ENCODE data around the gene SWAP70.

The SWAP70 gene

DNA sequence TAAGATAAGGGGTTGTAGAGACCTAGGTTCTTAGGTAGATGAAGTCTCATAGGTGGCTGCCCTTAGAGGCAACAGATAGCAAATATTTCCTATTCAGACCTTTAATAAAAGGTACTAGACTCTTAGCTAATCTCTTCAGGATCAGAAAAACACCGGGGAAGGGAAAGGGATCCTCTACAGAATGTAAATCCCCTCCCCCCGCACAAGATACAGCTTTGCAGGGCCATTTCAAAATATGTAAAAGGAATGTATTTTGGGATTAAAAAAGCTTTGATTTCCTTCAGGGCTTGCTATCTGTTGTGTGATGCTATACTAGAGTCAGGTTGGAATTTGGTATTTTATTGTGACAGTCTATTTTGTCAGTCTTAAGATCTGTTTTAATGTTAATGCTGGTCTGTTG is 113.2 kb downstream of the SWAP70 start:
- 88% methylated on average over 2 of the region's 2 CpGs for WGBS
- Histone ChIP-seq H3K27ac (ENCODE audit: low read depth, low read length) (no peak overlapping the region), H3K4me3 (ENCODE audit: low read length) (no peak overlapping the region), H3K27me3 (ENCODE audit: insufficient read depth, low read length) (no peaks in the 10 kb centered on the region), H3K9me3 (ENCODE audit: insufficient read depth, low read depth, low read length) (no peaks in the 10 kb centered on the region), H3K4me1 (ENCODE audit: insufficient read depth, low read length) (peaks cover 32% of the 10 kb centered on the region), H3K9ac (ENCODE audit: low read depth, low read length) (no peak overlapping the region), H3K36me3 (ENCODE audit: insufficient read depth, low read length) (peaks cover 35% of the 10 kb centered on the region)

DNA sequence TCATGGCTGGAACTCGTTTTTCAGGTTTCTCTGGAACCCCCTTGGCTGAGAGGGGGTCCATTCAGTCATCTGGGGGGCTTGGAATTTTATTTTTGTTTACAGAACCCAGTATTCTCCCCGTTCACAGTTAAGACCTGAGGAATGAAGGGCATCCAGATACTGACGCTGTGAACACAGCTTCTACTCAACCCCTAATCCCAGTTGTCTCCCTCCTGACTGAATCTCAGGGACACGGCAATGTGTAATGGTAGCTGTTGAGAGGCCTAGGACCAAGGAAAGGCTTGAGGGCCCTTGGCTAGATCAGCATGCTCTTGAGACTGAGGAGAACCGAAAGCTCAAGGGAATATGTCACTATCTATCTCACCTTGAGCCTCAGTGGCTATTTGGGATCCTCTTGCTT is 113.6 kb downstream of the SWAP70 start:
- WGBS = 87% methylated on average over 5 of the region's 5 CpGs
- Histone ChIP-seq H3K4me3 (ENCODE audit: low read length) (no peak overlapping the region), H3K9ac (ENCODE audit: low read depth, low read length) (no peak overlapping the region), H3K27ac (ENCODE audit: low read depth, low read length) (no peak overlapping the region), H3K36me3 (ENCODE audit: insufficient read depth, low read length) (peaks cover 35% of the 10 kb centered on the region), H3K27me3 (ENCODE audit: insufficient read depth, low read length) (no peaks in the 10 kb centered on the region), H3K9me3 (ENCODE audit: insufficient read depth, low read depth, low read length) (no peaks in the 10 kb centered on the region), H3K4me1 (ENCODE audit: insufficient read depth, low read length) (peaks cover 32% of the 10 kb centered on the region)

DNA sequence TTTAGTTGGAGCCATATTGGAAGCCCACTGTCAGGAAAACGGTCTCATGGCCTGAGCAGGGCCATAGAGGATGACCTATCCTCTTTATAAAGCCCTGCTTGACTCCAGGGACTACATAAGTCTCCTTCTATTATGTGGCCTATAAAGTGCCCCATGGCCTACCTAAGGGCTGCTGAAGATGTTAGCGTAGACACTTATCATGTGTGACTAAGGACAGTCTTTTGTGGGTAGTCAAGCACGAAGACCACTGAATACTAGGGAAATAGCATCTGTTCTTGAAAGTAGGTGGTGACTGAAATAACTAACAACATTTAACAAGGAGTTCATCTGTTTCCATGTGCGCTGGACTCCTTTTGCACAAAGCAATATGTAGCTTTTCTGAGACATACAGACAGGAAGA is 117.1 kb downstream of the SWAP70 start:
- peaks cover 19% of the 10 kb centered on the region for H3K4me1 ChIP-seq (ENCODE audit: insufficient read depth, low read length)
- no peak overlapping the region for H3K4me3 ChIP-seq (ENCODE audit: low read length)
- peaks cover 60% of the 10 kb centered on the region for H3K36me3 ChIP-seq (ENCODE audit: insufficient read depth, low read length)
- no peaks in the 10 kb centered on the region for H3K9me3 ChIP-seq (ENCODE audit: insufficient read depth, low read depth, low read length)
- H3K27ac ChIP-seq (ENCODE audit: low read depth, low read length) = no peak overlapping the region
- WGBS = 98% methylated on average over 4 of the region's 4 CpGs
- no peak overlapping the region for H3K9ac ChIP-seq (ENCODE audit: low read depth, low read length)
- H3K27me3 ChIP-seq (ENCODE audit: insufficient read depth, low read length) = no peaks in the 10 kb centered on the region

DNA sequence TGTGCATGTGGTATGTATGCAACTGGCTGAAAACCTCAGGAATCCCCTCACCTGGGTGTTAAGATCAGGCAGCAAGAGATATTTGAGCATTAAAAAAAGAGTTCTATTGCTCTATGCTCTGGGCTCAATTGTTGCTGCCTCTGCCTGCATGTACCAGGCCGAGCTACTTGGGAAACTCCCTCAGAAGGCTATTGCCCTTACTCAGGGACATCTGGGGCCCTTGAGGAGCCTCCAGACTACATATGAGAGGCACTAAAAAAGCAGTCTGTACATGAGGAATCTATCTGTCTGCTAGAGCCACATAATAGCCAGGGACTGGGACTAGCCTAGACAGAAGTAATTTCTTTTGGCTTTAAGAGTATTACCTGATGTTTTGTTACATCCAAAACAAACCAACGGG is 120.1 kb downstream of the SWAP70 start:
- H3K36me3 ChIP-seq (ENCODE audit: insufficient read depth, low read length) = peaks cover 68% of the 10 kb centered on the region
- 96% methylated on average over 2 of the region's 2 CpGs for WGBS

DNA sequence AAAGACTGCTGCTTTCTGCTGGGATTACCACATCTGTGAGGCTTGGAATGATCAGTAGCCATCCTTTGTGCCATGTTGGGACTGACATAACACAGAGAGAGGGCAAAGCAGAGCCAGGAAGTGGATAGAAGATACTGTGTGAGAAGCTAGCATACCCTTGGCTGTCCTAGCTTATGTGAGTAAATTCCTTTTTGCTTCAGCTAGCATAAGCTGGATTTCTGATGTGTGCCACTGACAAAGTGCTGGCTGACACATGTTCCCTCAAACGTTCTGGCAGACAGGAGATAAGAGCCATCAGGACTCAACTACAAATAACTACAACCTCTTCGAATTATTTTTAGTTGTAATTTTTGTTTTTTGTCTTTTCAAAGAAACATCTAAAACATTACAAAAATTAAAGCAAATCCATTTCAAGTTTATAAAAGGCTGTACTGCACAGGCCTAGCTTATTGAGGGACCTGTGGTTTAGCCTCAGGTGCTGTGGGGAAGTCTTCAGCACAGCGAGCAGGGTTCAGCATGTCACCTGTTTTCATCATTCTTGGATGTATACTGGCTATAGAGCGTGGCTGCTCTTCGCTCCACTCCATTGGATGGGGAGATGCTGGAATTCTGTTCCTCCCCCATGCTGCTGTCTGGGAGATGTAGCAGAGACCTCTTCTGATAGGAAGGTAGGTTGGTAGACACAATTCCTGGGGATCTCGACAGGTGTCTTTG is 120.9 kb downstream of the SWAP70 start:
- Histone ChIP-seq H3K4me1 (ENCODE audit: insufficient read depth, low read length) (no peaks in the 10 kb centered on the region), H3K9me3 (ENCODE audit: insufficient read depth, low read depth, low read length) (no peaks in the 10 kb centered on the region), H3K27me3 (ENCODE audit: insufficient read depth, low read length) (no peaks in the 10 kb centered on the region), H3K4me3 (ENCODE audit: low read length) (no peak overlapping the region), H3K27ac (ENCODE audit: low read depth, low read length) (no peak overlapping the region), H3K36me3 (ENCODE audit: insufficient read depth, low read length) (peaks cover 66% of the 10 kb centered on the region), H3K9ac (ENCODE audit: low read depth, low read length) (no peak overlapping the region)
- WGBS = 91% methylated on average over 5 of the region's 6 CpGs

More for the DNA sequence above, 120.1 kb downstream of the SWAP70 start:
- H3K27me3 ChIP-seq (ENCODE audit: insufficient read depth, low read length) = no peaks in the 10 kb centered on the region
- H3K4me3 ChIP-seq (ENCODE audit: low read length) = no peak overlapping the region
- H3K27ac ChIP-seq (ENCODE audit: low read depth, low read length) = no peak overlapping the region
- H3K9ac ChIP-seq (ENCODE audit: low read depth, low read length) = no peak overlapping the region
- no peaks in the 10 kb centered on the region for H3K4me1 ChIP-seq (ENCODE audit: insufficient read depth, low read length)
- no peaks in the 10 kb centered on the region for H3K9me3 ChIP-seq (ENCODE audit: insufficient read depth, low read depth, low read length)

DNA sequence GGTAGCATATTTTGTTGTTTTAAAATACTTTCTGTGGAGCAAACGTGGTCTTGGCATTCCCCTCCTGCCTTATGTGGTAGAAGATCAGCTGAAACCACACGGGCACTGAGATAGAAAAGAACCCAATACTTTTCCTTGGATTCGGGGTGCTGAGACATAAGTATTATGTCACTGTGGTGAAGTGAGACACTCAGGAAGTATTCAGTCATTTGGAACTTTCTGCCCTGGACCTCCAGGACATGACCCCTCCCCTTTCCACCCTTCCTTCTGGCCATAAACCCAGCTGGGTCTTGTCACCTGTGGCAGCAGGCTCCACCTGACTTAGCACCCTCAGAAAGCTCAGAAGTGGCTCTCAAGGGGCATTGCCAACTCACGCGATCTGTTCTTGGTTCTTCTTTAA is 123.4 kb downstream of the SWAP70 start:
- 92% methylated on average over 5 of the region's 5 CpGs for WGBS
- Histone ChIP-seq H3K9ac (ENCODE audit: low read depth, low read length) (no peak overlapping the region), H3K9me3 (ENCODE audit: insufficient read depth, low read depth, low read length) (no peaks in the 10 kb centered on the region), H3K4me3 (ENCODE audit: low read length) (no peak overlapping the region), H3K4me1 (ENCODE audit: insufficient read depth, low read length) (no peaks in the 10 kb centered on the region), H3K27me3 (ENCODE audit: insufficient read depth, low read length) (no peaks in the 10 kb centered on the region), H3K36me3 (ENCODE audit: insufficient read depth, low read length) (peaks cover 48% of the 10 kb centered on the region), H3K27ac (ENCODE audit: low read depth, low read length) (no peak overlapping the region)

DNA sequence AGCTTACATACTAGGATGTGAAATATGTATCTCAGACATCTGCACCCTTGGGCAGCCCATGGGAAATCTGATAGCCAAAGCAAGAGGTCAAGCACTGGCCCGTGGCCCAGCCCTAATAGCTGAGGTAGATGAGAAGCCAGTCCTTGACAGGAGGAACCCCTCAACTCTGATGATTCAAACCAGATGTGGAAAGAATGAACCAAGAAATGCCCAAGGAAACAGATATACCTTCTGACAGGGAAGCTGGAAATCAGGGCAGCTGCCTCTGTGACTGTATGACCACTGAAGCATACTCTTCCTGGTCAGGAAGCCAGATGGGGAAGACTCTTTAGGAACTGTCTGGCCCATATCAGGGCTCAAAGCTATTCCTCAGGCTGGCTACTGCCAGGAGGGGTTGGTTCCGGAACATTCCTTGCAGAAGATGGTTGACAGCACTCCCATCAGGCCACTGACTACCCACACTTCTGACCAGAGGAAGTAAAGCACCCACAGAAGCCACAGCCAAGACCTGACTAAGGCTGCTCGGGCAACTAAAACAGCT is 124.2 kb downstream of the SWAP70 start:
- no peaks in the 10 kb centered on the region for H3K4me1 ChIP-seq (ENCODE audit: insufficient read depth, low read length)
- no peak overlapping the region for H3K27ac ChIP-seq (ENCODE audit: low read depth, low read length)
- H3K4me3 ChIP-seq (ENCODE audit: low read length) = no peak overlapping the region
- 91% methylated on average over 3 of the region's 3 CpGs for WGBS
- no peaks in the 10 kb centered on the region for H3K27me3 ChIP-seq (ENCODE audit: insufficient read depth, low read length)
- peaks cover 48% of the 10 kb centered on the region for H3K36me3 ChIP-seq (ENCODE audit: insufficient read depth, low read length)
- no peak overlapping the region for H3K9ac ChIP-seq (ENCODE audit: low read depth, low read length)
- no peaks in the 10 kb centered on the region for H3K9me3 ChIP-seq (ENCODE audit: insufficient read depth, low read depth, low read length)

DNA sequence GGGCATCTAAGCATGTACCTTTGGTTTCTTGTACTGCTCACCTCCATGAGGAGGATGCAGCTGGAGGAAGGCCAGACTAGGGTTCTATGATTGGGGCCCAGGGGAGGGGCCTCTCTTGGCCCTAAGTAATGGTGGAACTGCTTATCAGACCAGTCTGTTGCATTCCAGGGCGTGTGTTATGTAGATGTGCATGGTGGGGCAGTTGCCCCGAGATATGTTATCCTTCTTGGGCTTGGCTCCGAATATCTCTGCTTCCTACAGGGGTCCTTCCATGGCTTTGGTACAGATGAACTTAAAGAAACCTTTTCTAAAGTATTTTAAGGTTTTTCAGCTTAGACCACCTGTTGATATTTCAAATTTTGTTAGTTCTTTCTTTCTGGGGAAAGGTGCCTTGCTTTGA is 126.0 kb downstream of the SWAP70 start:
- Histone ChIP-seq H3K27ac (ENCODE audit: low read depth, low read length) (no peak overlapping the region), H3K27me3 (ENCODE audit: insufficient read depth, low read length) (no peaks in the 10 kb centered on the region), H3K9me3 (ENCODE audit: insufficient read depth, low read depth, low read length) (no peaks in the 10 kb centered on the region), H3K4me3 (ENCODE audit: low read length) (no peak overlapping the region), H3K9ac (ENCODE audit: low read depth, low read length) (no peak overlapping the region), H3K4me1 (ENCODE audit: insufficient read depth, low read length) (no peaks in the 10 kb centered on the region), H3K36me3 (ENCODE audit: insufficient read depth, low read length) (peaks cover 32% of the 10 kb centered on the region)
- 95% methylated on average over 3 of the region's 3 CpGs for WGBS

DNA sequence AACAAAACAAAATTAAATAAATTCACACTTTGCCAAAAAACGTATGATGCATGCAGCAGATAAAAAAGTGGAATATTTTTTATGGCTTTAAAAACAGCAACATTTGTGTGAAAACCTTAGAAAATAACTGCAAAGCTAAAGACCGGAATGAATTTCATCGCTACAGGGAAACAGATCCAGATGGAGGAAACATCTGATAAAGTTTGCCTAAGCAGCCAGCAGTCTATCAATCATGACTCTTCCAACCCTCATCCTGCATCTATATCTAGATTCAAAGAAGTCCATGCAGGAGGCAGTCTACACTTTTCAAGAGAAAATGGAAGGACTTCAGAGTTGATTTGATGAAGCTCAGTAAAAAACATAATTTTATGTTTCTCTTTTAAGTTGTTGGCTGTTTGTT is 126.8 kb downstream of the SWAP70 start:
- WGBS = 93% methylated on average over 3 of the region's 3 CpGs
- Histone ChIP-seq H3K9me3 (ENCODE audit: insufficient read depth, low read depth, low read length) (no peaks in the 10 kb centered on the region), H3K4me3 (ENCODE audit: low read length) (no peak overlapping the region)

DNA sequence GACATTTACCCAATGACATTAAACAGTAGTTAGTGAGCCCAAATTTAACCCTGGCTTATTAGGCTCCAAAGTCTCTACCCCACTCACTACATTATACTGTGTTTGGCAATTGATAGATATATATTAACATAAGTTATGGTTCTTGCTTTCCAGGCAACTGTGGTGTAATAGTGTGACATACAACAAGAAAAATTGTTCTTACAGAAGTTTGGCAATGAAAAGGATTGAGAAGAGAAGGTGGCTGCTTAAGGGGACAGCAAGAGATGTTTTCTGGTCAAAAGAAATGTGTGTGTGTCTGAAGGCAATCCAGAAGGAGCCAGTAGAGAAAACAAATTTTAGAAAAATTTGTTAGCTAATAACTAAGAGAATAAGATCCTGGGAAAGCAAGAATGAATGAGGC is 132.4 kb downstream of the SWAP70 start:
- H3K4me1 ChIP-seq (ENCODE audit: insufficient read depth, low read length) = no peaks in the 10 kb centered on the region
- H3K27ac ChIP-seq (ENCODE audit: low read depth, low read length) = no peak overlapping the region
- no peaks in the 10 kb centered on the region for H3K9me3 ChIP-seq (ENCODE audit: insufficient read depth, low read depth, low read length)
- no peak overlapping the region for H3K9ac ChIP-seq (ENCODE audit: low read depth, low read length)
- no peak overlapping the region for H3K4me3 ChIP-seq (ENCODE audit: low read length)
- H3K27me3 ChIP-seq (ENCODE audit: insufficient read depth, low read length) = no peaks in the 10 kb centered on the region
- peaks cover 3% of the 10 kb centered on the region; the same call in 1 of the 2 replicates for H3K36me3 ChIP-seq (ENCODE audit: insufficient read depth, low read length)

More for the DNA sequence above, 126.8 kb downstream of the SWAP70 start:
- Histone ChIP-seq H3K9ac (ENCODE audit: low read depth, low read length) (no peak overlapping the region), H3K4me1 (ENCODE audit: insufficient read depth, low read length) (no peaks in the 10 kb centered on the region), H3K36me3 (ENCODE audit: insufficient read depth, low read length) (peaks cover 27% of the 10 kb centered on the region), H3K27me3 (ENCODE audit: insufficient read depth, low read length) (no peaks in the 10 kb centered on the region), H3K27ac (ENCODE audit: low read depth, low read length) (no peak overlapping the region)

DNA sequence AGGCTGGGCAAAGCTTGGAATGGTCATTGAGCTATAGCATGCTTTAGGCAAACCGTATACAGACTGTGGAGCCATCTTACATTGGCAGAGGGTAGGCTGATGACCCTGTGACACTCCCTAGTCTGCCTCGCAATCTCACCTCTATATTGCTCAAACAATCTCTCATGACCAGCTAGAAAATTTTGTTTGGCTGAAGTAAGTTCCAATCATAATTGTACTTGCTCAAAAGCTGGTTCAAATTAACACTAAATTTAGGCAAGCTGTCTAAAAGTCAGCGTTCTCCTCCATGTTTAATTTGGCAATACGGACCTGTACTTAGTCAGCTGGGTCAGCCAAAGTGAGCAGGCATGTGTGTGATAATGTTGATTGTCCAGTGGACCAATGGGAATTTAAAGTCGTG is 133.0 kb downstream of the SWAP70 start:
- Histone ChIP-seq H3K9me3 (ENCODE audit: insufficient read depth, low read depth, low read length) (no peaks in the 10 kb centered on the region), H3K9ac (ENCODE audit: low read depth, low read length) (no peak overlapping the region), H3K27me3 (ENCODE audit: insufficient read depth, low read length) (no peaks in the 10 kb centered on the region), H3K4me3 (ENCODE audit: low read length) (no peak overlapping the region), H3K36me3 (ENCODE audit: insufficient read depth, low read length) (peaks cover 3% of the 10 kb centered on the region; the same call in 1 of the 2 replicates), H3K27ac (ENCODE audit: low read depth, low read length) (no peak overlapping the region), H3K4me1 (ENCODE audit: insufficient read depth, low read length) (peaks cover 5% of the 10 kb centered on the region)
- 98% methylated on average over 5 of the region's 5 CpGs for WGBS
